Testis (tissue), 2 donors: ENCODE measurements around the gene AAK1.

ENCODE experiments used
- CTCF ChIP-seq, 3 experiments: fragments of 450-650 bp in 2 of 3; fragments of 200-600 bp in 1 of 3; sonication (generic) in 1 of 3; IDR thresholded peaks; one replicate each; pipeline ENCODE4 v1.5.1; 2016 to 2019; ENCODE audit warnings: antibody characterized with exemption in 3 of 3, mild to moderate bottlenecking in 2 of 3, moderate library complexity in 1 of 3
- POLR2A ChIP-seq: fragments of 450-650 bp; IDR thresholded peaks from one replicate; pipeline ENCODE4 v1.6.1; 2017; ENCODE audit warnings: antibody characterized with exemption, mild to moderate bottlenecking, moderate library complexity

DNA sequence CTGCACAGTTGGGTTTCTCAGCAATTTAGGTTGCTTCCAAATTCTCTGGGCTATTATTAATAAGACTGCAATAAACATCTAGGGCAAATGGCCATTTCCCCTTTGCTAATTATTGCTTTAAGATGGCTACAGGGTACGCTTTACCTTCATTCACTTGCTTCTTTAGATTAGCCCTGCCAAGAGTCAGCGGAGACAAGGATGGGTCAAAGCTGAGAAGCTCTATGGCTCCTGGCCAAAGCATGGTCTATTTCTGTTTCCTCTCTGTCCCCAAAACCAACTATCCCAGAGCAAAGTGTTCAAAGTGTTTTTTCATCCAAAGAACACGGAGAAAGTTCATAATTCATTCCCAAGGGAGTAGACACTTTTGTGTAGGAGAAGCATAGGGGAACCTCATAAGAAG lies 131.1 kb downstream of the AAK1 start:
- TF ChIP-seq POLR2A = no peak
- TF ChIP-seq CTCF (IDR thresholded peaks at IDR 0.05) = no peak
